ENCODE data around the gene LTC4S. TPM values are rescaled to one million over a fixed set of nuclear protein-coding genes. Genes with fewer than 3 reads are reported as not detected.
A peak's percentile ranks its signal among the peaks of the same experiment; 100 is the strongest.

Gene LTC4S
- total RNA-seq, 1 experiment from 2014 or later, result 2.4 TPM

GRCh38 chr5:179800696-179801201 is 7.0 kb downstream of the LTC4S start:
- Mint-ChIP-seq H3K27me3 (ENCODE audit: insufficient read depth, unreplicated experiment) (no peaks in the 10 kb centered on the region), H3K4me3 (ENCODE audit: unreplicated experiment) (no peak overlapping the region), H3K27ac (ENCODE audit: unreplicated experiment) (no peak overlapping the region), H3K4me1 (ENCODE audit: low read depth, unreplicated experiment) (peaks cover 20% of the 10 kb centered on the region), H3K9me3 (ENCODE audit: unreplicated experiment) (no peaks in the 10 kb centered on the region), H3K36me3 (ENCODE audit: insufficient read depth, unreplicated experiment) (peaks cover 81% of the 10 kb centered on the region)
- no TSS peak for BruUV-seq (replicated peaks)
- H3K36me3 ChIP-seq (ENCODE audit: control insufficient read depth, insufficient read depth, low read length), result peaks cover 10% of the 10 kb centered on the region
- no peaks in the 10 kb centered on the region for H3K9me3 ChIP-seq
- H3K4me3 ChIP-seq (ENCODE audit: low read depth, low read length), result no peak overlapping the region
- no peaks in the 10 kb centered on the region for H3K27me3 ChIP-seq (replicated peaks; ENCODE audit: control insufficient read depth, insufficient read depth, low read length)
- peaks cover 25% of the 10 kb centered on the region for H3K4me1 ChIP-seq
- TF ChIP-seq, protein P1, sequence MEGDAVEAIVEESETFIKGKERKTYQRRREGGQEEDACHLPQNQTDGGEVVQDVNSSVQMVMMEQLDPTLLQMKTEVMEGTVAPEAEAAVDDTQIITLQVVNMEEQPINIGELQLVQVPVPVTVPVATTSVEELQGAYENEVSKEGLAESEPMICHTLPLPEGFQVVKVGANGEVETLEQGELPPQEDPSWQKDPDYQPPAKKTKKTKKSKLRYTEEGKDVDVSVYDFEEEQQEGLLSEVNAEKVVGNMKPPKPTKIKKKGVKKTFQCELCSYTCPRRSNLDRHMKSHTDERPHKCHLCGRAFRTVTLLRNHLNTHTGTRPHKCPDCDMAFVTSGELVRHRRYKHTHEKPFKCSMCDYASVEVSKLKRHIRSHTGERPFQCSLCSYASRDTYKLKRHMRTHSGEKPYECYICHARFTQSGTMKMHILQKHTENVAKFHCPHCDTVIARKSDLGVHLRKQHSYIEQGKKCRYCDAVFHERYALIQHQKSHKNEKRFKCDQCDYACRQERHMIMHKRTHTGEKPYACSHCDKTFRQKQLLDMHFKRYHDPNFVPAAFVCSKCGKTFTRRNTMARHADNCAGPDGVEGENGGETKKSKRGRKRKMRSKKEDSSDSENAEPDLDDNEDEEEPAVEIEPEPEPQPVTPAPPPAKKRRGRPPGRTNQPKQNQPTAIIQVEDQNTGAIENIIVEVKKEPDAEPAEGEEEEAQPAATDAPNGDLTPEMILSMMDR (IDR thresholded peaks at IDR 0.05; ENCODE audit: insufficient read depth in 1 of 2, low read depth in 1 of 2, low read length in 1 of 2, severe bottlenecking in 1 of 2, unreplicated experiment in 1 of 2), result no peak
- ChIA-PET POLR2A (no interaction called here), CTCF (no interaction called here)
- intact Hi-C loops (cut with micrococcal nuclease; ENCODE audit: unreplicated experiment), result no loop called here
- DNase-seq, result no peak

- H3K27me3 ChIP-seq (replicated peaks; ENCODE audit: control insufficient read depth, insufficient read depth, low read length), result no peaks in the 10 kb centered on the region
- intact Hi-C loops (cut with micrococcal nuclease; ENCODE audit: unreplicated experiment), result no loop called here
- Mint-ChIP-seq H3K4me1 (ENCODE audit: low read depth, unreplicated experiment) (peaks cover 20% of the 10 kb centered on the region), H3K4me3 (ENCODE audit: unreplicated experiment) (no peak overlapping the region), H3K36me3 (ENCODE audit: insufficient read depth, unreplicated experiment) (peaks cover 76% of the 10 kb centered on the region), H3K9me3 (ENCODE audit: unreplicated experiment) (no peaks in the 10 kb centered on the region), H3K27me3 (ENCODE audit: insufficient read depth, unreplicated experiment) (no peaks in the 10 kb centered on the region), H3K27ac (ENCODE audit: unreplicated experiment) (no peak overlapping the region)
- peaks cover 21% of the 10 kb centered on the region for H3K4me1 ChIP-seq
- no peaks in the 10 kb centered on the region for H3K9me3 ChIP-seq
- ChIA-PET POLR2A (no interaction called here), CTCF (no interaction called here)
- H3K4me3 ChIP-seq (ENCODE audit: low read depth, low read length), result no peak overlapping the region
- DNase-seq, result peak in 1 of 2 experiments; percentile 46
- H3K36me3 ChIP-seq (ENCODE audit: control insufficient read depth, insufficient read depth, low read length), result peaks cover 10% of the 10 kb centered on the region
- TF ChIP-seq, protein P1 (IDR thresholded peaks at IDR 0.05; ENCODE audit: insufficient read depth in 1 of 2, low read depth in 1 of 2, low read length in 1 of 2, severe bottlenecking in 1 of 2, unreplicated experiment in 1 of 2), result peak; percentile 10 to 20
- no TSS peak for BruUV-seq (replicated peaks)
Measured at GRCh38 chr5:179801304-179802206, 7.8 kb downstream of the LTC4S start.

GRCh38 chr5:179802207-179802883 is 8.6 kb downstream of the LTC4S start:
- Mint-ChIP-seq H3K4me1 (ENCODE audit: low read depth, unreplicated experiment) (peaks cover 13% of the 10 kb centered on the region), H3K4me3 (ENCODE audit: unreplicated experiment) (no peak overlapping the region), H3K27ac (ENCODE audit: unreplicated experiment) (no peak overlapping the region), H3K27me3 (ENCODE audit: insufficient read depth, unreplicated experiment) (no peaks in the 10 kb centered on the region), H3K36me3 (ENCODE audit: insufficient read depth, unreplicated experiment) (peaks cover 68% of the 10 kb centered on the region), H3K9me3 (ENCODE audit: unreplicated experiment) (no peaks in the 10 kb centered on the region)
- Histone ChIP-seq H3K9me3 (no peaks in the 10 kb centered on the region), H3K36me3 (ENCODE audit: control insufficient read depth, insufficient read depth, low read length) (peaks cover 9% of the 10 kb centered on the region), H3K4me1 (peaks cover 18% of the 10 kb centered on the region), H3K27me3 (replicated peaks; ENCODE audit: control insufficient read depth, insufficient read depth, low read length) (no peaks in the 10 kb centered on the region), H3K4me3 (ENCODE audit: low read depth, low read length) (no peak overlapping the region)
- intact Hi-C loops (cut with micrococcal nuclease; ENCODE audit: unreplicated experiment), result no loop called here
- no peak for DNase-seq
- ChIA-PET CTCF (no interaction called here), POLR2A (no interaction called here)
- BruUV-seq (replicated peaks), result no TSS peak
- TF ChIP-seq, protein P1 (IDR thresholded peaks at IDR 0.05; ENCODE audit: insufficient read depth in 1 of 2, low read depth in 1 of 2, low read length in 1 of 2, severe bottlenecking in 1 of 2, unreplicated experiment in 1 of 2), result no peak

Data from Caco-2 (cell line).